GM13976 (cell line): ENCODE results near the gene MSX1.
A peak's percentile ranks its signal among the peaks of the same experiment; 100 is the strongest.

ENCODE experiments used
- DNase-seq: peaks from one replicate; pipeline ENCODE4 v3.0.0; 2012; ENCODE audit warnings: low spot score
- CTCF ChIP-seq: IDR thresholded peaks from 2 replicates; pipeline ENCODE4 v1.5.1; 2012; ENCODE audit warnings: borderline replicate concordance, mild to moderate bottlenecking; ENCODE audit not compliant: insufficient read depth; ENCODE audit errors: extremely low read depth, missing control alignments, control extremely low read depth
- in situ Hi-C: fragments of 300-500 bp; cut with MboI; formaldehyde crosslinking; loops from one replicate; pipeline ENCODE4 v1.12.0; 2022; ENCODE audit warnings: low sequenced_read_pairs, mixed read lengths, inconsistent platforms; ENCODE audit not compliant: unreplicated experiment

The MSX1 gene

GRCh38 chr4:4859325-4859798, at the start of gene MSX1:
MSX1 (plus strand) TSS chr4:4859665; CDS start chr4:4859900, 235 bp downstream.
- in situ Hi-C loops = loop anchor here (25.0 kb wide), 1 partner anchor 97 kb away; no protein-coding TSS in a partner anchor
- DNase-seq = peak; percentile 89
- no peak for TF ChIP-seq CTCF

GRCh38 chr4:4810092-4810774, 49.2 kb upstream of the MSX1 start:
- DNase-seq = no peak
- in situ Hi-C loops = no loop called here
- TF ChIP-seq CTCF = no peak

- DNase-seq = no peak
- in situ Hi-C loops = no loop called here
- no peak for TF ChIP-seq CTCF
These were observed 48.7 kb upstream of the MSX1 start for GRCh38 chr4:4810778-4811177.

GRCh38 chr4:4812145-4812794, 47.2 kb upstream of the MSX1 start:
- in situ Hi-C loops = no loop called here
- no peak for DNase-seq
- TF ChIP-seq CTCF = no peak

- in situ Hi-C loops = no loop called here
- DNase-seq = no peak
- TF ChIP-seq CTCF = no peak
These were observed 40.9 kb upstream of the MSX1 start for GRCh38 chr4:4818415-4819212.

GRCh38 chr4:4819213-4819606, 40.3 kb upstream of the MSX1 start:
- in situ Hi-C loops = no loop called here
- no peak for DNase-seq
- no peak for TF ChIP-seq CTCF
